Panc1 (cell line): ENCODE data around the gene CYRIA.

Experiments
- CTCF ChIP-seq: fragments of 450-650 bp; IDR thresholded peaks from 2 replicates; pipeline ENCODE4 v1.5.1; 2017; ENCODE audit warnings: mild to moderate bottlenecking
- REST ChIP-seq, 2 experiments: IDR thresholded peaks; 2 replicates each; pipeline ENCODE4 v1.6.1; 2011 to 2012; ENCODE audit warnings: low read depth in 2 of 2, control low read depth in 1 of 2, low read length in 1 of 2, mild to moderate bottlenecking in 1 of 2, moderate library complexity in 1 of 2; ENCODE audit not compliant: insufficient read depth in 1 of 2

- TF ChIP-seq CTCF (no peak), REST (IDR thresholded peaks at IDR 0.05; ENCODE audit: insufficient read depth in 1 of 2, low read depth in 2 of 2, low read length in 1 of 2) (no peak)
Observed at GRCh38 chr2:16630463-16630862, 35.2 kb downstream of the CYRIA start.
